Measurements from ENCODE around the gene AP2M1. TPM values are rescaled to one million over a fixed set of nuclear protein-coding genes. Genes with fewer than 3 reads are reported as not detected.

AP2M1 gene
- total RNA-seq, 2 experiments from 2014 or later: 192 to 204 TPM

DNA sequence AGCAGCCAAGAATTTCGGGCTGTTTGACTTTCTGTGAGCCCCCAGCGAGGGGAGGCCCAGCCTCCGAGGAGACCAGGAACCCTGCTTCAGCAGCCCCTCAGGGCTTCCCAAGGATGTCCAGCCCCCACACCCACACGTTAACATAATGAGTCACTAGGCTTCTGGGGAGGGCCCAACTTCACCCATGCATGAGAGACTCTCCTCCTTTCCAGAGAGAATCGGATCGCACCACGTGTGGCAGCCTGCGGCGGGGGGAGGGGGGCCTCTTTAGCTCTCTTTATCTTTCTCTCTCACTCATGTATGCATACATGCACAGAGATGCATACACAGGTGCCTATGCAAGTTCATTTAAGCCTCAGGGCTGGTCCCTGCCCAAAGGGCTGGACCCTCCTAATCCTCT, 3.1 kb upstream of the AP2M1 start:
- H3K27ac Mint-ChIP-seq: no peak overlapping the region
- ChIA-PET CTCF (interaction anchor here (1.0 to 1.1 kb wide), 2 partner anchors 19 to 34 kb away, joined by 4 read pairs; no protein-coding TSS in a partner anchor), POLR2A (no interaction called here)
- intact Hi-C loops (cut with DNase I, micrococcal nuclease): loop anchor here in 1 of 2 experiments (5.0 kb wide), 1 partner anchor 146 kb away; no protein-coding TSS in a partner anchor
- H3K27me3 Mint-ChIP-seq: no peaks in the 10 kb centered on the region
- H3K36me3 Mint-ChIP-seq (ENCODE audit: low read depth): peaks cover 29% of the 10 kb centered on the region
- ATAC-seq (no peak), DNase-seq (no peak)
- peaks cover 15% of the 10 kb centered on the region for H3K4me1 Mint-ChIP-seq
- H3K9me3 Mint-ChIP-seq (ENCODE audit: low read depth): no peaks in the 10 kb centered on the region
- no peak overlapping the region for H3K4me3 Mint-ChIP-seq

GRCh38 chr3:184172681-184173373, 1.8 kb upstream of the AP2M1 start:
- DNase-seq: no peak
- peaks cover 23% of the 10 kb centered on the region for H3K4me1 Mint-ChIP-seq
- no peak overlapping the region for H3K27ac Mint-ChIP-seq
- ATAC-seq: no peak
- H3K9me3 Mint-ChIP-seq (ENCODE audit: low read depth): no peaks in the 10 kb centered on the region
- CTCF ChIA-PET: interaction anchor here (0.7 to 2.6 kb wide), 8 partner anchors 15 to 155 kb away, joined by 3 to 7 read pairs (median 4); partner anchors contain the start of gene ABCC5
- POLR2A ChIA-PET: no interaction called here
- intact Hi-C loops (cut with DNase I, micrococcal nuclease): loop anchor here in 1 of 2 experiments (5.0 kb wide), 1 partner anchor 144 kb away; no protein-coding TSS in a partner anchor
- no peaks in the 10 kb centered on the region for H3K27me3 Mint-ChIP-seq
- H3K4me3 Mint-ChIP-seq: no peak overlapping the region
- H3K36me3 Mint-ChIP-seq (ENCODE audit: low read depth): peaks cover 28% of the 10 kb centered on the region

GRCh38 chr3:184173374-184173722, 1.3 kb upstream of the AP2M1 start:
- ChIA-PET POLR2A (no interaction called here), CTCF (interaction anchor here (0.7 to 2.6 kb wide), 7 partner anchors 15 to 155 kb away, joined by 3 to 7 read pairs (median 4); partner anchors contain the start of gene ABCC5)
- Mint-ChIP-seq H3K4me3 (no peak overlapping the region), H3K9me3 (ENCODE audit: low read depth) (no peaks in the 10 kb centered on the region), H3K27me3 (no peaks in the 10 kb centered on the region), H3K27ac (no peak overlapping the region), H3K36me3 (ENCODE audit: low read depth) (peaks cover 28% of the 10 kb centered on the region), H3K4me1 (peaks cover 23% of the 10 kb centered on the region)
- ATAC-seq: no peak
- no peak for DNase-seq
- intact Hi-C loops (cut with DNase I, micrococcal nuclease): loop anchor here in 1 of 2 experiments (5.0 kb wide), 1 partner anchor 144 kb away; no protein-coding TSS in a partner anchor

GRCh38 chr3:184174284-184174645, 390 bp upstream of the AP2M1 start:
- no peak for DNase-seq
- Mint-ChIP-seq H3K36me3 (ENCODE audit: low read depth) (peaks cover 26% of the 10 kb centered on the region), H3K27me3 (no peaks in the 10 kb centered on the region), H3K4me3 (peak overlapping the region; percentile 95), H3K27ac (peak overlapping the region; percentile 73), H3K9me3 (ENCODE audit: low read depth) (no peaks in the 10 kb centered on the region), H3K4me1 (peaks cover 23% of the 10 kb centered on the region)
- POLR2A ChIA-PET: no interaction called here
- CTCF ChIA-PET: interaction anchor here (1.5 to 2.6 kb wide), 4 partner anchors 29 to 115 kb away, joined by 4 to 7 read pairs (median 6); no protein-coding TSS in a partner anchor
- intact Hi-C loops (cut with DNase I, micrococcal nuclease): loop anchor here (1.0 to 5.0 kb wide), 14 partner anchors 11 to 538 kb away; partner anchors contain the start of genes EEF1AKMT4 (in 2 of the 2), EIF2B5 (in 2 of the 2), PSMD2 (in 2 of the 2) and ABCC5 (in 1 of the 2)
- ATAC-seq: peak; percentile 1

GRCh38 chr3:184175506-184175905, 851 bp downstream of the AP2M1 start:
- DNase-seq (no peak), ATAC-seq (no peak)
- H3K4me1 Mint-ChIP-seq: peaks cover 23% of the 10 kb centered on the region
- H3K9me3 Mint-ChIP-seq (ENCODE audit: low read depth): no peaks in the 10 kb centered on the region
- no peaks in the 10 kb centered on the region for H3K27me3 Mint-ChIP-seq
- CTCF ChIA-PET: interaction anchor here (0.6 to 2.6 kb wide), 3 partner anchors 41 to 74 kb away, joined by 3 to 7 read pairs (median 6); partner anchors contain the start of gene EEF1AKMT4
- peak overlapping the region; percentile 95 for H3K4me3 Mint-ChIP-seq
- H3K36me3 Mint-ChIP-seq (ENCODE audit: low read depth): peaks cover 33% of the 10 kb centered on the region
- intact Hi-C loops (cut with DNase I, micrococcal nuclease): no loop called here
- peak overlapping the region; percentile 89 for H3K27ac Mint-ChIP-seq
- POLR2A ChIA-PET: interaction anchor here (0.6 kb wide), 1 partner anchor 10 kb away, joined by 3 read pairs; the partner anchor contains the start of gene ABCF3

DNA sequence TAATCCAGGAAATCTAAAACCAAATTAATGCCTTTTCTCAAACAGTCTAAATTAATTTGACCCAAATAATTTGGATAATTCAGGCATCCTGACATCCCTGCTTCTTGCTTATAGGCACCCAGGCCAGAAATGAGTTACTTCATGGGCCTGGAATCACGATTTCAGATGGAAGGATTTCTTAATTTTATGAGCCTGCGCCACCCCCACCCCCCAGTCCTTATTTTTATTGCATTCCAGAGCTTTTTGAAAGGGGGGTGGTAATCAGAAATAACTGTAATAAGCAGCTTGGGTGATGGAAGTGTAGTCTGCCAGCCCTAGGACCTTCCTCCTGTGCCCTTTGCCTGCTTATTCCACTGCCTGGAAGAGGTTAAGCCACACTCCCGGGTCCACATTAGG, 1.3 kb downstream of the AP2M1 start:
- H3K27ac Mint-ChIP-seq: peak overlapping the region; percentile 89
- ChIA-PET POLR2A (no interaction called here), CTCF (no interaction called here)
- H3K9me3 Mint-ChIP-seq (ENCODE audit: low read depth): no peaks in the 10 kb centered on the region
- no peaks in the 10 kb centered on the region for H3K27me3 Mint-ChIP-seq
- peaks cover 34% of the 10 kb centered on the region for H3K36me3 Mint-ChIP-seq (ENCODE audit: low read depth)
- intact Hi-C loops (cut with DNase I, micrococcal nuclease): no loop called here
- peak overlapping the region; percentile 95 for H3K4me3 Mint-ChIP-seq
- ATAC-seq: no peak
- DNase-seq: no peak
- peaks cover 23% of the 10 kb centered on the region for H3K4me1 Mint-ChIP-seq

- Mint-ChIP-seq H3K36me3 (ENCODE audit: low read depth) (peaks cover 32% of the 10 kb centered on the region), H3K27me3 (no peaks in the 10 kb centered on the region), H3K9me3 (ENCODE audit: low read depth) (no peaks in the 10 kb centered on the region), H3K4me3 (peak overlapping the region; percentile 95), H3K4me1 (peaks cover 23% of the 10 kb centered on the region), H3K27ac (peak overlapping the region; percentile 58)
- intact Hi-C loops (cut with DNase I, micrococcal nuclease): no loop called here
- CTCF ChIA-PET: no interaction called here
- DNase-seq (peak; percentile 27), ATAC-seq (no peak)
- POLR2A ChIA-PET: interaction anchor here (0.5 kb wide), 1 partner anchor 18 kb away, joined by 3 read pairs; no protein-coding TSS in a partner anchor
Observed at GRCh38 chr3:184176377-184177330, 2.0 kb downstream of the AP2M1 start.

DNA sequence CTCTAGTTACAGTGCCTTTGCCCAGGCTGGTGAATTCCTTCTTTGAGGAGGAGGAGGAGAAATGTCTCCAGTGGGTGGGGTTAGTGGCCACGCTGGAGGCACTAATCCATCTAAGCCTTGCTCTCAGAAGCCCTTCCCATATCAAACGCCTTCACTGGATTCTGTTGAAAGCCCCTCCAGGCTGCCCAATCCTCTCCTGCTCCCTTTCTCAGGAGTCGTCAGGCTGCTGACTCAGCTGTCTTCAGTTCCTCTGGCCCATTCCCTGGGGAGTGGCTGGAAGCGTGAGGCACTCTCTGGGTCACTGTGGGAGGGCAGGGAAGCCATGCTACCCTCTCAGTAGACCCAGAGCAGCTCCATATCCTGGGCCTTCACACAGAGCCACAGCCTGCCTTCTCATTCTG, 2.7 kb downstream of the AP2M1 start:
- ChIA-PET CTCF (no interaction called here), POLR2A (interaction anchor here (0.5 kb wide), 1 partner anchor 17 kb away, joined by 3 read pairs; no protein-coding TSS in a partner anchor)
- Mint-ChIP-seq H3K4me3 (no peak overlapping the region), H3K27ac (peak overlapping the region; percentile 13), H3K27me3 (no peaks in the 10 kb centered on the region), H3K4me1 (peaks cover 23% of the 10 kb centered on the region), H3K36me3 (ENCODE audit: low read depth) (peaks cover 34% of the 10 kb centered on the region), H3K9me3 (ENCODE audit: low read depth) (no peaks in the 10 kb centered on the region)
- DNase-seq (no peak), ATAC-seq (no peak)
- intact Hi-C loops (cut with DNase I, micrococcal nuclease): no loop called here

DNA sequence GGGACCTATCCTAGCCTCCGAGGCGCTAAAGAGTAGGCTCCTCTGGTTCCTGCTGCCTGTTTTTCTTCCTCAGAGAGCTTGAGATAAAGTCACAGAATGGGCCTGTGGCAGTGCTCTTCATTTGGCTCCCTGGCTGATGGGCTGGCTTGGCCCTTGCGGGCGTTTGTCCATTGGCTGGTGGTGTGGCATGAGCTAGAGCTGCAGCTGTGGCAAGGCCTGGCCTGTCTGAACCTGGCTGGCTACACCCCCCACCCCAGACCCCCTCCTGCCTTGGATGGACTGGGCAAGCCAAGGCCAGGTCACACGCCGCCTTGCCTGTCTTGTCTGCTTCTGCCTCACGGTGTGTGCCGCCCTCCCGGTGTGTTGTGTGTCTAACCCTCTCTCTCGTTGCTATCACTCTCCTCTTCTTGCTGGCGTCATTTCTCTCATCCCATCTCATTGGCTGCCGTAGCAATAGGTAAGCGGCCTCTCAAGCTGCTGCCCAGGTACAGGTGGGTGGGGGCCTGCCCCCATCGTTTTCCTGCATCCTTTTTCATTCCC, 3.2 kb downstream of the AP2M1 start:
- no peak overlapping the region for H3K4me3 Mint-ChIP-seq
- no peaks in the 10 kb centered on the region for H3K27me3 Mint-ChIP-seq
- POLR2A ChIA-PET: interaction anchor here (0.6 kb wide), 1 partner anchor 69 kb away, joined by 4 read pairs; no protein-coding TSS in a partner anchor
- no peak overlapping the region for H3K27ac Mint-ChIP-seq
- H3K4me1 Mint-ChIP-seq: peaks cover 23% of the 10 kb centered on the region
- ATAC-seq (no peak), DNase-seq (no peak)
- intact Hi-C loops (cut with DNase I, micrococcal nuclease): no loop called here
- peaks cover 36% of the 10 kb centered on the region for H3K36me3 Mint-ChIP-seq (ENCODE audit: low read depth)
- CTCF ChIA-PET: no interaction called here
- H3K9me3 Mint-ChIP-seq (ENCODE audit: low read depth): no peaks in the 10 kb centered on the region

DNA sequence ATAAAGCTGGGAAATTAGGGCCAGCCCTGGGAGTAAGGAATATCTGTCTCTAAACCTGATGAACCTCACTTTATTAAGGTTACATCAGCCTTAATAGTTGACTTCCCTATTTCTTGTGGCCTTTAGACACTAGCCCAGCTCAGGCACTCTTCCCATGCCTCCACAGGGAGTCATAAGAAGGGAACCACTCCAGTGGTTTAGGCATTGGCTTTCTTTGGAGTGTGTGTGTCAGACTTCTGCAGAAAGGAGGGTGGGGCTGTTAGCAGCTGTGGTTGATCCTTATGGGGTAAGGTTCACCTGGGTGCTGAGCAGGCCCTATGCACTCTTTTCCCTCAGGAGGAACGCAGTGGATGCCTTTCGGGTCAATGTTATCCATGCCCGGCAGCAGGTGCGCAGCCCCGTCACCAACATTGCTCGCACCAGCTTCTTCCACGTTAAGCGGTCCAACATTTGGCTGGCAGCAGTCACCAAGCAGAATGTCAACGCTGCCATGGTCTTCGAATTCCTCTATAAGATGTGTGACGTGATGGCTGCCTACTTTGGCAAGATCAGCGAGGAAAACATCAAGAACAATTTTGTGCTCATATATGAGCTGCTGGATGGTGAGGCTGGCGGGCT, 4.0 kb downstream of the AP2M1 start:
- Mint-ChIP-seq H3K4me1 (peaks cover 23% of the 10 kb centered on the region), H3K36me3 (ENCODE audit: low read depth) (peaks cover 42% of the 10 kb centered on the region), H3K27me3 (no peaks in the 10 kb centered on the region), H3K27ac (no peak overlapping the region), H3K4me3 (no peak overlapping the region), H3K9me3 (ENCODE audit: low read depth) (no peaks in the 10 kb centered on the region)
- ChIA-PET POLR2A (no interaction called here), CTCF (interaction anchor here (0.6 to 1.2 kb wide), 2 partner anchors 49 to 1179 kb away, joined by 3 read pairs; no protein-coding TSS in a partner anchor)
- DNase-seq (no peak), ATAC-seq (no peak)
- intact Hi-C loops (cut with DNase I, micrococcal nuclease): no loop called here

Measured in activated CD4-positive, alpha-beta T cell treated with anti-CD3 and anti-CD28 coated beads for 36 hours (primary cell).